H1 (cell line): Measurements from ENCODE around the gene RBM15. TPM values are rescaled to one million over a fixed set of nuclear protein-coding genes. Genes with fewer than 3 reads are reported as not detected.

Experiments
- CTCF ChIA-PET: fragments of 300-600 bp; sonication (Branson Sonifier 250); formaldehyde crosslinking; loops from one replicate; lab custom pipeline; 2021; ENCODE audit not compliant: partially characterized antibody; lab: Charles Lee
- POLR2A ChIA-PET: fragments of 300-600 bp; sonication (Branson Sonifier 250); formaldehyde crosslinking; loops from one replicate; lab custom pipeline; 2021; ENCODE audit warnings: inconsistent platforms; ENCODE audit not compliant: partially characterized antibody; lab: Charles Lee
- DNase-seq, 2 experiments: peaks; one replicate each; pipeline versions ENCODE4 v3.0.0 to v3.0.0-alpha.2; 2010 to 2022; ENCODE audit warnings: low spot score in 2 of 2, low read depth in 1 of 2, mixed read lengths in 1 of 2
- FAIRE-seq: peaks from 2 replicates; lab custom pipeline; 2011; peaks lifted over from hg19 to GRCh38; lab: Jason Lieb, UNC
- H2AFZ ChIP-seq: 2 replicates; pipeline ENCODE4 v1.8.1; 2012; ENCODE audit warnings: low read length, inconsistent platforms
- H2AK5ac ChIP-seq: 2 replicates; pipeline ENCODE4 v1.6.1; 2013; ENCODE audit warnings: low read depth, low read length
- H2BK120ac ChIP-seq: replicated peaks from 2 replicates; pipeline ENCODE3; 2013; ENCODE audit warnings: low read depth, low read length, inconsistent platforms
- H2BK12ac ChIP-seq: 2 replicates; pipeline ENCODE4 v1.6.1; 2013; ENCODE audit warnings: low read depth, low read length
- H2BK15ac ChIP-seq: 2 replicates; pipeline ENCODE4 v1.6.1; 2013; ENCODE audit warnings: low read length
- H2BK20ac ChIP-seq: 2 replicates; pipeline ENCODE4 v1.6.1; 2013; ENCODE audit warnings: low read length
- H2BK5ac ChIP-seq: 2 replicates; pipeline ENCODE4 v1.6.1; 2013; ENCODE audit warnings: low read depth, low read length
- H3K14ac ChIP-seq: 2 replicates; pipeline ENCODE4 v1.6.1; 2013; ENCODE audit warnings: inconsistent platforms; ENCODE audit not compliant: insufficient read length
- H3K18ac ChIP-seq: 2 replicates; pipeline ENCODE4 v1.6.1; 2013; ENCODE audit warnings: low read length; ENCODE audit errors: extremely low read depth
- H3K23ac ChIP-seq: 2 replicates; pipeline ENCODE4 v1.6.1; 2013; ENCODE audit warnings: inconsistent platforms; ENCODE audit not compliant: insufficient read length
- H3K23me2 ChIP-seq: 2 replicates; pipeline ENCODE4 v1.6.1; 2013; ENCODE audit warnings: low read depth, low read length
- H3K27ac ChIP-seq: 2 replicates; pipeline ENCODE4 v1.6.1; 2011; ENCODE audit warnings: low read depth, low read length, inconsistent platforms
- H3K27me3 ChIP-seq, 4 experiments: replicated peaks in 1 of 4; 1 replicate in 1 of 4; 2 replicates in 3 of 4; pipeline versions ENCODE4 v1.6.1 to v1.8.1; 2011 to 2013; ENCODE audit warnings: low read length in 3 of 4, mild to moderate bottlenecking in 3 of 4, inconsistent platforms in 2 of 4, mixed read lengths in 2 of 4, moderate library complexity in 1 of 4; ENCODE audit not compliant: control insufficient read depth in 3 of 4, insufficient read depth in 3 of 4; ENCODE audit errors: extremely low read depth in 1 of 4
- H3K36me3 ChIP-seq, 4 experiments: 2 replicates each; pipeline versions ENCODE4 v1.6.1 to v1.8.1; 2011 to 2013; ENCODE audit warnings: mild to moderate bottlenecking in 4 of 4, low read length in 3 of 4, moderate library complexity in 2 of 4, control low read depth in 1 of 4, inconsistent platforms in 1 of 4; ENCODE audit not compliant: insufficient read depth in 4 of 4, control insufficient read depth in 2 of 4
- H3K4ac ChIP-seq: replicated peaks from 2 replicates; pipeline ENCODE3; 2013; ENCODE audit warnings: low read length, low read depth, mixed read lengths, inconsistent platforms; ENCODE audit not compliant: insufficient read length
- H3K4me1 ChIP-seq, 4 experiments: replicated peaks in 1 of 4; 1 replicate in 1 of 4; 2 replicates in 3 of 4; pipeline versions ENCODE4 v1.6.1 to v1.8.1; 2011 to 2013; ENCODE audit warnings: low read length in 3 of 4, inconsistent platforms in 2 of 4, mixed read lengths in 1 of 4; ENCODE audit not compliant: insufficient read depth in 4 of 4, control insufficient read depth in 3 of 4
- H3K4me2 ChIP-seq, 2 experiments: 2 replicates each; pipeline versions ENCODE4 v1.6.1 to v1.8.1; 2011 to 2013; ENCODE audit warnings: low read depth in 2 of 2, low read length in 2 of 2, control low read depth in 1 of 2, inconsistent platforms in 1 of 2, mild to moderate bottlenecking in 1 of 2; ENCODE audit not compliant: insufficient read depth in 1 of 2
- H3K4me3 ChIP-seq, 4 experiments: fragments of 200-600, 300-600 bp in 1 of 4; sonication (generic), shearing (Covaris generic), sonication (Bioruptor Twin) in 1 of 4; 2 replicates each; pipeline versions ENCODE4 v1.5.1 to v1.8.1; 2011 to 2016; ENCODE audit warnings: low read length in 4 of 4, low read depth in 3 of 4, control low read depth in 2 of 4, inconsistent platforms in 2 of 4, mild to moderate bottlenecking in 2 of 4, mixed read lengths in 1 of 4, moderate library complexity in 1 of 4; ENCODE audit not compliant: insufficient read depth in 2 of 4; ENCODE audit errors: extremely low read depth in 1 of 4
- H3K56ac ChIP-seq: replicated peaks from 2 replicates; pipeline ENCODE3; 2013; ENCODE audit warnings: low read depth, mild to moderate bottlenecking, mixed read lengths, low read length, inconsistent platforms; ENCODE audit not compliant: insufficient read length
- H3K79me1 ChIP-seq: 2 replicates; pipeline ENCODE4 v1.6.1; 2013; ENCODE audit warnings: low read depth, low read length, control low read depth
- H3K79me2 ChIP-seq, 2 experiments: 2 replicates each; pipeline versions ENCODE4 v1.6.1 to v1.8.1; 2012 to 2013; ENCODE audit warnings: low read length in 2 of 2, mild to moderate bottlenecking in 2 of 2, inconsistent platforms in 1 of 2; ENCODE audit not compliant: insufficient read depth in 2 of 2, control insufficient read depth in 1 of 2
- H3K9ac ChIP-seq, 4 experiments: replicated peaks in 1 of 4; 1 replicate in 1 of 4; 2 replicates in 3 of 4; pipeline versions ENCODE4 v1.6.1 to v1.8.1; 2011 to 2013; ENCODE audit warnings: low read depth in 3 of 4, low read length in 3 of 4, control low read depth in 2 of 4, mild to moderate bottlenecking in 2 of 4, moderate library complexity in 2 of 4, inconsistent platforms in 1 of 4; ENCODE audit errors: extremely low read depth in 1 of 4
- H3K9me3 ChIP-seq, 2 experiments: 2 replicates each; pipeline versions ENCODE4 v1.6.1 to v1.8.1; 2012 to 2013; ENCODE audit warnings: mild to moderate bottlenecking in 2 of 2, moderate library complexity in 2 of 2, control low read depth in 1 of 2, inconsistent platforms in 1 of 2, low read depth in 1 of 2, low read length in 1 of 2, mixed read lengths in 1 of 2; ENCODE audit not compliant: insufficient read depth in 2 of 2
- H4K20me1 ChIP-seq, 2 experiments: replicated peaks in 1 of 2; 2 replicates each; pipeline versions ENCODE3 to v1.8.1; 2011 to 2013; ENCODE audit warnings: inconsistent platforms in 2 of 2, low read length in 2 of 2, mild to moderate bottlenecking in 1 of 2; ENCODE audit not compliant: insufficient read depth in 2 of 2, control insufficient read depth in 1 of 2
- H4K5ac ChIP-seq: 2 replicates; pipeline ENCODE4 v1.6.1; 2013; ENCODE audit warnings: low read length, low read depth, mixed read lengths, inconsistent platforms; ENCODE audit not compliant: insufficient read length
- H4K8ac ChIP-seq: 2 replicates; pipeline ENCODE4 v1.8.0; 2013; ENCODE audit warnings: mild to moderate bottlenecking, moderate library complexity, low read length, inconsistent platforms; ENCODE audit not compliant: insufficient read depth; ENCODE audit errors: extremely low read depth
- H4K91ac ChIP-seq: replicated peaks from 2 replicates; pipeline ENCODE3; 2013; ENCODE audit warnings: low read length, mixed read lengths, inconsistent platforms; ENCODE audit not compliant: insufficient read length
- CHD1 ChIP-seq: IDR thresholded peaks from 2 replicates; pipeline ENCODE4 v1.6.1; 2012; ENCODE audit warnings: low read depth, low read length, improper control_type of control experiment
- GABPA ChIP-seq: IDR thresholded peaks from 2 replicates; pipeline ENCODE4 v1.6.1; 2011; ENCODE audit warnings: mild to moderate bottlenecking, low read length, moderate library complexity, borderline replicate concordance; ENCODE audit not compliant: insufficient read depth
- JUND ChIP-seq: IDR thresholded peaks from 2 replicates; pipeline ENCODE4 v1.6.1; 2011; ENCODE audit warnings: mild to moderate bottlenecking, improper control_type of control experiment, low read length
- KDM1A ChIP-seq: fragments of 200-600, 300-600 bp; sonication (generic); IDR thresholded peaks from 2 replicates; pipeline ENCODE4 v1.7.1; 2016; ENCODE audit warnings: mild to moderate bottlenecking, low read length, borderline replicate concordance
- POLR2AphosphoS5 ChIP-seq: IDR thresholded peaks from 2 replicates; pipeline ENCODE4 v1.6.1; 2011; ENCODE audit warnings: low read depth, low read length
- RAD21 ChIP-seq, 2 experiments: IDR thresholded peaks in 1 of 2; conservative IDR thresholded peaks in 1 of 2; 2 replicates each; pipeline ENCODE4 v1.6.1; 2011; ENCODE audit warnings: low read depth in 2 of 2, low read length in 2 of 2, improper control_type of control experiment in 1 of 2, inconsistent platforms in 1 of 2, mild to moderate bottlenecking in 1 of 2, moderate library complexity in 1 of 2
- SP1 ChIP-seq: IDR thresholded peaks from 2 replicates; pipeline ENCODE4 v1.6.1; 2011; ENCODE audit warnings: low read depth, low read length
- SRF ChIP-seq: IDR thresholded peaks from 2 replicates; pipeline ENCODE4 v1.6.1; 2011; ENCODE audit warnings: mild to moderate bottlenecking, low read depth, low read length, moderate library complexity
- TBP ChIP-seq: IDR thresholded peaks from 2 replicates; pipeline ENCODE4 v1.6.1; 2011; ENCODE audit warnings: low read depth, low read length, improper control_type of control experiment
- WGBS, 2 experiments: shearing (Covaris generic) in 1 of 2; methylation state at CpG; one replicate each; pipeline versions ENCODE4 v1.1.6 to v1.1.7; 2013 to 2015; ENCODE audit warnings: low lambda C conversion rate in 2 of 2, mixed read lengths in 2 of 2, inconsistent platforms in 1 of 2, low coverage in 1 of 2, missing lambda C conversion rate in 1 of 2; ENCODE audit not compliant: insufficient replicate concordance in 2 of 2, insufficient coverage in 1 of 2, insufficient read length in 1 of 2; ENCODE audit errors: extremely low coverage in 1 of 2, missing lambda C conversion rate in 1 of 2; 5-methylcytosine and 5-hydroxymethylcytosine counted together
- polyA plus RNA-seq, 7 experiments: library from polyadenylated mRNA; depleted of rRNA in 3 of 7; stranded (reverse) in 5 of 7; unstranded in 2 of 7; fragments of >200 nt in 5 of 7; fragments of 200-250 nt in 2 of 7; gene quantifications; 1 replicate in 5 of 7; 2 replicates in 1 of 7; 4 replicates in 1 of 7; pipeline versions ENCODE4 v1.2.1 to v1.2.3, GENCODE V29; 2011 to 2013; ENCODE audit warnings: missing spikeins in 2 of 7, mixed read lengths in 2 of 7
- total RNA-seq: library from RNA; stranded (reverse); fragmentation: NEBNext Ultra II Directional; extraction: Animal tissue kit (Norgen Biotek cat#: 25700); gene quantifications from 2 replicates; pipeline ENCODE4 v1.2.1, GENCODE V29; 2021
- TF ChIP-seq, protein P1 (sequence below): IDR thresholded peaks from 2 replicates; pipeline ENCODE4 v1.6.1; 2012; ENCODE audit warnings: low read length, inconsistent platforms
- TF ChIP-seq, protein P2 (sequence below): IDR thresholded peaks from 2 replicates; pipeline ENCODE4 v1.6.1; 2012; ENCODE audit warnings: inconsistent platforms

RBM15 gene
- total and polyA plus RNA-seq, 2 of the 8 experiments (the other 6 are each of a cell fraction or from before 2014, with no cell fraction given), result 13.5 to 44.9 TPM

DNA sequence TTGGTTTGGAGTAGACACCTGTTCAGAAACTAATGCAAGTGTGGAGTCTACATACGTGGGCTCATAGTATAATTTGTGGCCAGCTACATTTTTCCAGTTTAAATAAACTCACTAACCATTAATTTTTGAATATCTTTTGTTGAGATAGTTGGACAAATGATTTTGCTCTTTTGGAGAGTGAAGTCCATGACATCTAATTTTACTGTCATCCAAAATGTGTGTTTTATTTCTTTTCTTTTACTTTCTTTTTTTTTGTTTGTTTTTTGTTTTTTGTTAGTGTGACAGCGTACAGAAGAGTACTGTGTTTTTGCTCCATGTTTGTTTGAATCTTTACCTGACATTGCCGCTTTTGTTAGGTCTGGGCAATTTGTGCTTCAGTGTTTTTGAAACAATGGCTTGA lies 5.0 kb downstream of the RBM15 start:
- no peak overlapping the region for H2BK15ac ChIP-seq
- peaks cover 11 to 27% (median 21%) of the 10 kb centered on the region in 4 experiments for H3K4me1 ChIP-seq
- H3K23ac ChIP-seq, result no peak overlapping the region
- H3K27me3 ChIP-seq, result no peaks in the 10 kb centered on the region
- no peak overlapping the region for H3K18ac ChIP-seq
- H3K79me2 ChIP-seq, result peaks cover 47 to 96% of the 10 kb centered on the region in 2 experiments
- H2BK20ac ChIP-seq, result no peak overlapping the region
- no peak overlapping the region for H2BK5ac ChIP-seq
- no peak overlapping the region for H3K9ac ChIP-seq
- ChIA-PET POLR2A (interaction anchor here (2.4 kb wide), 1 partner anchor 16 kb away, joined by 6 read pairs; no protein-coding TSS in a partner anchor), CTCF (interaction anchor here (0.8 to 1.5 kb wide), 3 partner anchors 31 to 141 kb away, joined by 3 to 4 read pairs (median 3); no protein-coding TSS in a partner anchor)
- no peak overlapping the region for H2BK12ac ChIP-seq
- peaks cover 6% of the 10 kb centered on the region; the same call in 1 of the 2 replicates for H3K23me2 ChIP-seq
- H3K36me3 ChIP-seq, result peaks cover 0 to 64% (median 13%) of the 10 kb centered on the region in 4 experiments; a peak in 7 of 8 replicates
- 83% methylated on average over 3 of the region's 3 CpGs; no CpG with 5 or more reads in 1 of the 2 experiments for WGBS, 2 experiments
- H3K79me1 ChIP-seq, result peaks cover 13% of the 10 kb centered on the region
- no peaks in the 10 kb centered on the region for H3K9me3 ChIP-seq
- H4K20me1 ChIP-seq, result peaks cover 38 to 46% of the 10 kb centered on the region in 2 experiments
- H4K8ac ChIP-seq, result no peak overlapping the region
- peak overlapping the region in 1 of 2 experiments; percentile 80; a peak in 1 of 4 replicates for H3K4me2 ChIP-seq
- H3K56ac ChIP-seq, result no peak overlapping the region
- no peak overlapping the region for H4K5ac ChIP-seq
- no peak overlapping the region for H3K4ac ChIP-seq
- H3K27ac ChIP-seq, result no peak overlapping the region
- no peak for DNase-seq
- H4K91ac ChIP-seq, result no peak overlapping the region
- H3K14ac ChIP-seq, result no peak overlapping the region
- H2BK120ac ChIP-seq, result no peak overlapping the region
- peak overlapping the region in 2 of 4 experiments; percentile 8 to 93; a peak in 3 of 8 replicates for H3K4me3 ChIP-seq
- H2AK5ac ChIP-seq, result no peak overlapping the region
- H2AFZ ChIP-seq, result no peak overlapping the region
- no peak for FAIRE-seq
- no peak for TF ChIP-seq TBP
- TF ChIP-seq RAD21 (IDR thresholded peaks at IDR 0.05 in 1 of 2, conservative IDR thresholded peaks at IDR 0.05 in 1 of 2; ENCODE audit: low read depth in 2 of 2, low read length in 2 of 2), result no peak
- no peak for TF ChIP-seq GABPA
- no peak for TF ChIP-seq SP1
- TF ChIP-seq SRF, result no peak
- TF ChIP-seq, protein P1, sequence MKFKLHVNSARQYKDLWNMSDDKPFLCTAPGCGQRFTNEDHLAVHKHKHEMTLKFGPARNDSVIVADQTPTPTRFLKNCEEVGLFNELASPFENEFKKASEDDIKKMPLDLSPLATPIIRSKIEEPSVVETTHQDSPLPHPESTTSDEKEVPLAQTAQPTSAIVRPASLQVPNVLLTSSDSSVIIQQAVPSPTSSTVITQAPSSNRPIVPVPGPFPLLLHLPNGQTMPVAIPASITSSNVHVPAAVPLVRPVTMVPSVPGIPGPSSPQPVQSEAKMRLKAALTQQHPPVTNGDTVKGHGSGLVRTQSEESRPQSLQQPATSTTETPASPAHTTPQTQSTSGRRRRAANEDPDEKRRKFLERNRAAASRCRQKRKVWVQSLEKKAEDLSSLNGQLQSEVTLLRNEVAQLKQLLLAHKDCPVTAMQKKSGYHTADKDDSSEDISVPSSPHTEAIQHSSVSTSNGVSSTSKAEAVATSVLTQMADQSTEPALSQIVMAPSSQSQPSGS, result no peak
- TF ChIP-seq POLR2AphosphoS5, result no peak
- TF ChIP-seq CHD1, result no peak
- no peak for TF ChIP-seq KDM1A
- TF ChIP-seq, protein P2, sequence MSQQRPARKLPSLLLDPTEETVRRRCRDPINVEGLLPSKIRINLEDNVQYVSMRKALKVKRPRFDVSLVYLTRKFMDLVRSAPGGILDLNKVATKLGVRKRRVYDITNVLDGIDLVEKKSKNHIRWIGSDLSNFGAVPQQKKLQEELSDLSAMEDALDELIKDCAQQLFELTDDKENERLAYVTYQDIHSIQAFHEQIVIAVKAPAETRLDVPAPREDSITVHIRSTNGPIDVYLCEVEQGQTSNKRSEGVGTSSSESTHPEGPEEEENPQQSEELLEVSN, result no peak
- TF ChIP-seq JUND, result no peak
